ENCODE measurements around the gene GPC4. TPM values are rescaled to one million over a fixed set of nuclear protein-coding genes. Genes with fewer than 3 reads are reported as not detected.
A peak's percentile ranks its signal among the peaks of the same experiment; 100 is the strongest.

GPC4 gene
- total RNA-seq, 1 experiment from 2014 or later: 17.8 TPM

DNA sequence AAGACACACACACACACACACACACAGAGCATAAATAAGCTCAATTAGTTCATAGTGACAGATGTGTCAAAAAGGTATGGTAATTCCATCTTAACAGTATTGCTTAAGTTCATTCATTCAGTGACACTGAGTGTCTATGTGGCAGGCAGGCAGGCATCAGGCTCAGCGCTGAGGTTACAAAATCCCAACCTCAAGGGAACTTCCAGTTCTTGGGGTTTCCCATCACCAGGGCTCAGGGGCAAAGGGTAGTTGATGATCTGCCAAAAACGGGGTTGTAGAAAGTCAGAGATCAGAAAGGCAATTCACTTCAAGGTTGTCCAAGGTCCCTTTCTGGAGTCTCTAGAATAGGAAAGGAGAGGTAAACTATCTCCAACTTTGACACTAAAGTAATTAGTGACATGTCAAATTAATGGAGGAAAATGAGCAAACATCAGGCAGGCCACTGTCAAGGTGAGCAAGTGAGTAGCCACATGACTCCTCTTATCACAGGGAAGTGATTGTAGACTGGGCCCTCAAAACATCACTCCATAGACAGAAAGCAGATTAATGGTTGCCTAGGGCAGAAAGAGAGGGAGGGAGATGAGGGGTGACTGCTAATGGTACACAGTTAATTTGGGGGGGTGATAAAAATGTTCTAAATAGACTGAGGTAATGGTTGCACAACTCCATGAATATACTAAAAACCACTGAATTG lies 41.8 kb downstream of the GPC4 start:
- Histone ChIP-seq H3K4me1 (ENCODE audit: insufficient read depth, low read length, poor library complexity, severe bottlenecking) (peaks cover 40% of the 10 kb centered on the region), H3K4me3 (ENCODE audit: low read depth, low read length, poor library complexity, severe bottlenecking) (no peak overlapping the region), H3K27ac (ENCODE audit: low read depth, low read length, poor library complexity, severe bottlenecking) (no peak overlapping the region), H3K9me3 (ENCODE audit: low read depth, low read length, poor library complexity, severe bottlenecking) (no peaks in the 10 kb centered on the region), H3K27me3 (replicated peaks; ENCODE audit: insufficient read depth, low read depth, low read length, poor library complexity) (no peaks in the 10 kb centered on the region), H3K36me3 (ENCODE audit: insufficient read depth, low read length, poor library complexity, severe bottlenecking) (no peaks in the 10 kb centered on the region)
- ChIA-PET CTCF (no interaction called here), POLR2A (ENCODE audit: low non-redundant PET) (no interaction called here)
- intact Hi-C loops (cut with micrococcal nuclease; ENCODE audit: unreplicated experiment): no loop called here
- BruUV-seq (replicated peaks): no TSS peak
- TF ChIP-seq, protein P1, sequence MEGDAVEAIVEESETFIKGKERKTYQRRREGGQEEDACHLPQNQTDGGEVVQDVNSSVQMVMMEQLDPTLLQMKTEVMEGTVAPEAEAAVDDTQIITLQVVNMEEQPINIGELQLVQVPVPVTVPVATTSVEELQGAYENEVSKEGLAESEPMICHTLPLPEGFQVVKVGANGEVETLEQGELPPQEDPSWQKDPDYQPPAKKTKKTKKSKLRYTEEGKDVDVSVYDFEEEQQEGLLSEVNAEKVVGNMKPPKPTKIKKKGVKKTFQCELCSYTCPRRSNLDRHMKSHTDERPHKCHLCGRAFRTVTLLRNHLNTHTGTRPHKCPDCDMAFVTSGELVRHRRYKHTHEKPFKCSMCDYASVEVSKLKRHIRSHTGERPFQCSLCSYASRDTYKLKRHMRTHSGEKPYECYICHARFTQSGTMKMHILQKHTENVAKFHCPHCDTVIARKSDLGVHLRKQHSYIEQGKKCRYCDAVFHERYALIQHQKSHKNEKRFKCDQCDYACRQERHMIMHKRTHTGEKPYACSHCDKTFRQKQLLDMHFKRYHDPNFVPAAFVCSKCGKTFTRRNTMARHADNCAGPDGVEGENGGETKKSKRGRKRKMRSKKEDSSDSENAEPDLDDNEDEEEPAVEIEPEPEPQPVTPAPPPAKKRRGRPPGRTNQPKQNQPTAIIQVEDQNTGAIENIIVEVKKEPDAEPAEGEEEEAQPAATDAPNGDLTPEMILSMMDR (conservative IDR thresholded peaks at IDR 0.05; ENCODE audit: low read depth, low read length): no peak
- no peak for TF ChIP-seq EZH2 (IDR thresholded peaks at IDR 0.05; ENCODE audit: borderline replicate concordance, low read depth, low read length, poor library complexity, severe bottlenecking)
- no peak for DNase-seq (ENCODE audit: low spot score)

DNA sequence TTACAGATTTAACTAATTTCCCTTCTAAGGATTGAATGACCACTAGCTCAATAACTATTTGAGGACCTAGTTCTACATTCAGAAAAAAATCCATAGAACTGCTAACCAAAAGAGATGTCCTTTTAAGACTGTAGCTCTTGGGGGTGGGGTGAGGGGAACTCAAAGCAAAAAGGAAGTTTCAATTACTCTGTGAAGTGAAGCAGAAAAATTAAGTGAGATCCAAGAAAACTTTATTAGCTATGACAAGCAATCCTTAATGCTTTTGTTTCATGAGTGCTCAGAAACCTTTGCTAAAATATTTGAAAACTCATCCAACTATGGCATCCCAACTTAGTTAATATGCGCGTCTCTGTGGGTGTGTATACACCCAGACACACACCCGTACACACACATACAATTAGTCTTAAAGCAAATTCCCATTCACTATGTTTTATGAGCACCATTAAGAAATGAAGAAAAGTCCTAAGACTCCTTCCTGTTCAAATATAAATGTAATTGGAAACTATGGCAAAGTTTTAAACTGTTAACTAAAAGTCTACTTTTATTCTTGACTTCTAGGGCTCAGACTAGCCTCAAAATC lies 44.5 kb downstream of the GPC4 start:
- POLR2A ChIA-PET (ENCODE audit: low non-redundant PET): no interaction called here
- Histone ChIP-seq H3K36me3 (ENCODE audit: insufficient read depth, low read length, poor library complexity, severe bottlenecking) (no peaks in the 10 kb centered on the region), H3K27ac (ENCODE audit: low read depth, low read length, poor library complexity, severe bottlenecking) (no peak overlapping the region), H3K4me1 (ENCODE audit: insufficient read depth, low read length, poor library complexity, severe bottlenecking) (peaks cover 28% of the 10 kb centered on the region), H3K9me3 (ENCODE audit: low read depth, low read length, poor library complexity, severe bottlenecking) (no peaks in the 10 kb centered on the region), H3K4me3 (ENCODE audit: low read depth, low read length, poor library complexity, severe bottlenecking) (no peak overlapping the region), H3K27me3 (replicated peaks; ENCODE audit: insufficient read depth, low read depth, low read length, poor library complexity) (no peaks in the 10 kb centered on the region)
- CTCF ChIA-PET: interaction anchor here (0.6 kb wide), 1 partner anchor 11 kb away, joined by 6 read pairs; no protein-coding TSS in a partner anchor
- intact Hi-C loops (cut with micrococcal nuclease; ENCODE audit: unreplicated experiment): no loop called here
- peak; percentile 65 for DNase-seq (ENCODE audit: low spot score)
- BruUV-seq (replicated peaks): no TSS peak
- no peak for TF ChIP-seq EZH2 (IDR thresholded peaks at IDR 0.05; ENCODE audit: borderline replicate concordance, low read depth, low read length, poor library complexity, severe bottlenecking)
- TF ChIP-seq, protein P1 (conservative IDR thresholded peaks at IDR 0.05; ENCODE audit: low read depth, low read length): no peak

DNA sequence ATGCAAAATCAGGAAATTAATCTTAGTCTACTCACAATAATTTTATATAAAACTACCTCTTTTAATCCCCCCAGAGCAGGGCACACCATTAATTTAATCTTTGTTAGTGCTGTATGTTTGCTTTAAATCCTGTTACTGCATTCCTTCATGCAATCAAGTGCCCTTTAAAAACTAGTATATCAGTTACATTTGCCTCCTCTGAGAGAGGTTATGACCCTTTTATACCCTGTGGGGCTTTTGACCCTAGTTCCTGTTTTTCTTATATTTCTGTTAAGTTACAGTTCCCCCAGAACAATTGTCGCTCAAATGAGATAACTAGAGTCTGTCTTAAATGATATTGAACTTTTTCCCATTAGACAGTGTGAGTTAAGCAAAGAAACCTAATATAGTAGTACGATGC lies 46.2 kb downstream of the GPC4 start:
- POLR2A ChIA-PET (ENCODE audit: low non-redundant PET): no interaction called here
- peaks cover 14% of the 10 kb centered on the region for H3K4me1 ChIP-seq (ENCODE audit: insufficient read depth, low read length, poor library complexity, severe bottlenecking)
- CTCF ChIA-PET: no interaction called here
- BruUV-seq (replicated peaks): no TSS peak
- H3K36me3 ChIP-seq (ENCODE audit: insufficient read depth, low read length, poor library complexity, severe bottlenecking): no peaks in the 10 kb centered on the region
- intact Hi-C loops (cut with micrococcal nuclease; ENCODE audit: unreplicated experiment): no loop called here
- no peak overlapping the region for H3K4me3 ChIP-seq (ENCODE audit: low read depth, low read length, poor library complexity, severe bottlenecking)
- H3K27me3 ChIP-seq (replicated peaks; ENCODE audit: insufficient read depth, low read depth, low read length, poor library complexity): no peaks in the 10 kb centered on the region
- H3K9me3 ChIP-seq (ENCODE audit: low read depth, low read length, poor library complexity, severe bottlenecking): no peaks in the 10 kb centered on the region
- DNase-seq (ENCODE audit: low spot score): no peak
- H3K27ac ChIP-seq (ENCODE audit: low read depth, low read length, poor library complexity, severe bottlenecking): no peak overlapping the region
- no peak for TF ChIP-seq EZH2 (IDR thresholded peaks at IDR 0.05; ENCODE audit: borderline replicate concordance, low read depth, low read length, poor library complexity, severe bottlenecking)
- TF ChIP-seq, protein P1 (conservative IDR thresholded peaks at IDR 0.05; ENCODE audit: low read depth, low read length): no peak

Measured in A673 (cell line).